Spleen (tissue), 11 donors: ENCODE data around the gene ZNF764. TPM values are rescaled to one million over a fixed set of nuclear protein-coding genes. Genes with fewer than 3 reads are reported as not detected.

Source experiments
- DNase-seq: peaks from one replicate; pipeline ENCODE4 v3.0.0-alpha.2; 2020
- H3K27ac ChIP-seq, 8 donors: fragments of 200-600 bp; sonication (generic) in 7 of 8; 1 replicate in 4 of 8; 2 replicates in 4 of 8; pipeline versions ENCODE4 v1.5.0 to v1.8.0; 2016 to 2021; ENCODE audit warnings: inconsistent platforms in 4 of 8, mild to moderate bottlenecking in 4 of 8, moderate library complexity in 1 of 8
- H3K27me3 ChIP-seq, 7 donors: fragments of 200-600 bp; sonication (generic) in 6 of 7; replicated peaks in 1 of 7; 1 replicate in 4 of 7; 2 replicates in 3 of 7; pipeline versions ENCODE4 v1.5.0 to v1.8.0; 2016 to 2021; ENCODE audit warnings: inconsistent platforms in 3 of 7, mild to moderate bottlenecking in 1 of 7
- H3K36me3 ChIP-seq, 6 donors: fragments of 200-600 bp; sonication (generic) in 5 of 6; 1 replicate in 4 of 6; 2 replicates in 2 of 6; pipeline versions ENCODE4 v1.5.0 to v1.8.0; 2016 to 2021; ENCODE audit warnings: inconsistent platforms in 2 of 6
- H3K4me1 ChIP-seq, 6 donors: fragments of 200-600 bp; sonication (generic) in 5 of 6; 1 replicate in 3 of 6; 2 replicates in 3 of 6; pipeline versions ENCODE4 v1.5.0 to v1.8.0; 2016 to 2021; ENCODE audit warnings: inconsistent platforms in 3 of 6
- H3K4me3 ChIP-seq, 8 donors: fragments of 200-600 bp; sonication (generic) in 7 of 8; 1 replicate in 4 of 8; 2 replicates in 4 of 8; pipeline versions ENCODE4 v1.5.0 to v1.8.0; 2016 to 2021; ENCODE audit warnings: inconsistent platforms in 4 of 8, mild to moderate bottlenecking in 4 of 8, moderate library complexity in 2 of 8
- H3K9me3 ChIP-seq, 8 donors: fragments of 200-600 bp; sonication (generic) in 7 of 8; 1 replicate in 4 of 8; 2 replicates in 4 of 8; pipeline versions ENCODE4 v1.5.0 to v1.8.0; 2016 to 2021; ENCODE audit warnings: inconsistent platforms in 4 of 8
- POLR2A ChIP-seq, 3 donors: fragments of 450-650 bp; IDR thresholded peaks; one replicate each; pipeline ENCODE4 v1.5.1; 2017; ENCODE audit warnings: antibody characterized with exemption in 3 of 3, mild to moderate bottlenecking in 1 of 3
- POLR2AphosphoS5 ChIP-seq, 3 donors: sonication (generic); formaldehyde crosslinking; IDR thresholded peaks; one replicate each; pipeline ENCODE4 v1.5.1; 2017; ENCODE audit warnings: antibody characterized with exemption in 3 of 3
- WGBS, 5 donors: extraction: QIAGEN DNeasy Blood & Tissue Kit in 3 of 5; methylation state at CpG; one replicate each; pipeline versions ENCODE4 v1.1.5 to v1.1.7; 2013 to 2018; 5-methylcytosine and 5-hydroxymethylcytosine counted together
- intact Hi-C: fragments of 100-400 bp; cut with DNase I; formaldehyde crosslinking; loops from one replicate; pipeline ENCODE4 v1.15.0; 2023; ENCODE audit warnings: low total_unique reads
- polyA plus RNA-seq, 3 donors: library from polyadenylated mRNA; stranded (reverse); fragments of 200-250 nt; gene quantifications; one replicate each; pipeline ENCODE4 v1.2.1, GENCODE V29; 2013
- total RNA-seq, 7 donors: library from RNA; depleted of rRNA in 3 of 7; stranded (reverse); fragments of >200 nt in 3 of 7; fragmentation: NEBNext Ultra II Directional in 4 of 7; extraction: Animal tissue kit (Norgen Biotek cat#: 25700) in 4 of 7; gene quantifications; one replicate each; pipeline versions ENCODE4 v1.1.0 to v1.2.1, GENCODE V29; 2016 to 2021
- TF ChIP-seq, protein P1 (sequence below), 11 experiments: fragments of 200-600 bp in 7 of 11; fragments of 450-650 bp in 4 of 11; sonication (generic) in 4 of 11; IDR thresholded peaks in 8 of 11; conservative IDR thresholded peaks in 3 of 11; 1 replicate in 7 of 11; 2 replicates in 4 of 11; pipeline versions ENCODE4 v1.4.0 to v1.8.0; 2016 to 2021; ENCODE audit warnings: antibody characterized with exemption in 11 of 11, inconsistent platforms in 4 of 11, mild to moderate bottlenecking in 1 of 11
- donor health status: healthy with polysubstance abuse.
- donor health status: DM: no; HTN: no; CAD: no; lungs with moderate emphysema.
- donor health status: DM: no; HTN: no; CAD: no.
- donor health status: Bipolar disorder and iron deficiency.
- donor health status: healthy.
- donor health status: DM: no; HTN: no; CAD: no.
- donor health status: DM: yes; HTN: yes; CAD: no.

ZNF764 gene
- total and polyA plus RNA-seq, 10 donors, result 3.4 to 18.6 (median 13.2) TPM

DNA sequence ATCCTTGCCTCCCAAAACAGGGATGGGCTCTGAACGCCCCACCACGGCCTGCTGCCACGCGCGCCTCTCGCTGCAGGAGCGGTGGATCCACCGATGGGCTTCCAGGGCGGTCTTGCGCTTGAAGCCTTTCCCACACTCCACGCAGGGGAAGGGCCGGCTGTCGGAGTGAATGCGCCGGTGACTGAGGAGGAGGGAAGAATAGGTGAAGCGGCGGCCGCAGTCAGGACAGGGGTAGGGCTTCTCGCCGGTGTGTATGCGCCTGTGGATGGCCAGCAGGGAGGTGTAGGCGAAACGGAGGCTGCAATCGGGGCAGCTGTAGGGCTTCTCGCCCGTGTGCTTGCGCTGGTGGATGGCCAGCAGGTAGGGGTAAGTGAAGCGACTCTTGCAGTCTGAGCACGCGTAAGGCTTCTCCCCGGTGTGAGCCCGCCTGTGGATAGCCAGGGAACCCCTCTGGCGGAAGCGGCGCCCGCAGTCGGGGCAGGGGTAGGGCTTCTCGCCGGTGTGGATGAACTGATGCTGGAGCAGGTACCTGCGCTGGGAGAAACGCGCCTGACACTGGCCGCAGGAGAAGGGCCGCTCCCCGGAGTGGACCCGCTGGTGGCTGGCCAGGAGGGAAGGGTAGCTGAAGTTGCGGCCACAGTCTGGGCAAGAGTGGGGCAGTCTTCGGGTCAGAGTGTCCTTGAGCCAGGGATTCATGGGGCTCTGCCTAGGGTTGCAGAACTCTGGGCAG is 24.6 kb upstream of the ZNF764 start:
- peaks cover 0 to 63% (median 26%) of the 10 kb centered on the region in 6 donors for H3K36me3 ChIP-seq
- DNase-seq, result no peak
- no peaks in the 10 kb centered on the region for H3K9me3 ChIP-seq
- intact Hi-C loops, result no loop called here
- H3K27ac ChIP-seq, result no peak overlapping the region
- TF ChIP-seq POLR2AphosphoS5 (IDR thresholded peaks at IDR 0.05) (peak in 2 of 3 donors; percentile 12 to 23), POLR2A (IDR thresholded peaks at IDR 0.05) (no peak)
- TF ChIP-seq, protein P1, sequence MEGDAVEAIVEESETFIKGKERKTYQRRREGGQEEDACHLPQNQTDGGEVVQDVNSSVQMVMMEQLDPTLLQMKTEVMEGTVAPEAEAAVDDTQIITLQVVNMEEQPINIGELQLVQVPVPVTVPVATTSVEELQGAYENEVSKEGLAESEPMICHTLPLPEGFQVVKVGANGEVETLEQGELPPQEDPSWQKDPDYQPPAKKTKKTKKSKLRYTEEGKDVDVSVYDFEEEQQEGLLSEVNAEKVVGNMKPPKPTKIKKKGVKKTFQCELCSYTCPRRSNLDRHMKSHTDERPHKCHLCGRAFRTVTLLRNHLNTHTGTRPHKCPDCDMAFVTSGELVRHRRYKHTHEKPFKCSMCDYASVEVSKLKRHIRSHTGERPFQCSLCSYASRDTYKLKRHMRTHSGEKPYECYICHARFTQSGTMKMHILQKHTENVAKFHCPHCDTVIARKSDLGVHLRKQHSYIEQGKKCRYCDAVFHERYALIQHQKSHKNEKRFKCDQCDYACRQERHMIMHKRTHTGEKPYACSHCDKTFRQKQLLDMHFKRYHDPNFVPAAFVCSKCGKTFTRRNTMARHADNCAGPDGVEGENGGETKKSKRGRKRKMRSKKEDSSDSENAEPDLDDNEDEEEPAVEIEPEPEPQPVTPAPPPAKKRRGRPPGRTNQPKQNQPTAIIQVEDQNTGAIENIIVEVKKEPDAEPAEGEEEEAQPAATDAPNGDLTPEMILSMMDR (IDR thresholded peaks at IDR 0.05 in 8 of 11, conservative IDR thresholded peaks at IDR 0.05 in 3 of 11), result no peak
- 94 to 97% (median 96%) methylated on average over 46 to 48 of the region's 48 CpGs for WGBS, 5 donors
- H3K4me1 ChIP-seq, result peaks cover 10 to 66% (median 37%) of the 10 kb centered on the region in 6 donors
- H3K27me3 ChIP-seq, result no peaks in the 10 kb centered on the region
- H3K4me3 ChIP-seq, result no peak overlapping the region

DNA sequence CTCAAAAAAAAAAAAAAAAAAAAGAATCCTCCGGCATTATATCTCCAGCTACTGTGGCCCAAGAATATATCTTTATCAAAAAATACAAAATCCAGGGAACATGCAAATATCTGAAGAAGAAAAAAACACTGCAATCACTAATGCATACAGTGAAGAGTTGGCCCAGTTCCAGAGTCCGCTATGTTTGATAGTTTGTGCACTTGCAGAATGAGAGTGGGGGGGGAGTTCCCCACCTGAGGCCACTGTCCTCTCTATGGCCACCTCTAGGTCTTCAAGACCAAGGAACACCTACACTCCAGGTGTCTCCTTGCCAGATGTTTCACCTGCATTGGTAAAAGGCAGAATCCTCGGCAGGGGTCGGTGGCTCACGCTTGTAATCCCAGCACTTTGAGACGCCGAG is 23.3 kb upstream of the ZNF764 start:
- Histone ChIP-seq H3K36me3 (peaks cover 0 to 76% (median 26%) of the 10 kb centered on the region in 6 donors), H3K27me3 (no peaks in the 10 kb centered on the region), H3K27ac (no peak overlapping the region), H3K4me3 (no peak overlapping the region), H3K4me1 (peaks cover 10 to 52% (median 29%) of the 10 kb centered on the region in 6 donors), H3K9me3 (no peaks in the 10 kb centered on the region)
- TF ChIP-seq, protein P1 (IDR thresholded peaks at IDR 0.05 in 8 of 11, conservative IDR thresholded peaks at IDR 0.05 in 3 of 11), result no peak
- no peak for TF ChIP-seq POLR2A (IDR thresholded peaks at IDR 0.05)
- no peak for TF ChIP-seq POLR2AphosphoS5 (IDR thresholded peaks at IDR 0.05)
- no peak for DNase-seq
- intact Hi-C loops, result no loop called here
- 91 to 95% (median 92%) methylated on average over 7 of the region's 7 CpGs for WGBS, 5 donors

DNA sequence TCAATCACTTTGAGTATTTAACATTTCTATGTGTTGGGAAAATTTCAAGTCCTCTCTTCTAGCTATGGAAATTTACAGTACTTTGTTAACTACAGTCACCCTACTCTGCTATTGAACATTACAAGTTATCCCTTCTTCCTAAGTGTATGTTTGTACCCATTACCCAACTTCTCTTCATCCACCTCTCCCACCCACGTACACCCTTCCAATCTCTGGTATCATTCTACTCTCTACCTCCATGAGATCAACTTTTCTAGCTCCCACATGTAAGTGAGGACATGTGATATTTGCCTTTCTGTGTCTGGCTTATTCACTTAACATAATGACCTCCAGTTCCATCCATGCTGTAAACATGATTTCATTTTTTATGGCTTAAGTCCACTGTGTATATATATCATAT is 16.5 kb upstream of the ZNF764 start:
- intact Hi-C loops, result no loop called here
- no peaks in the 10 kb centered on the region for H3K27me3 ChIP-seq
- DNase-seq, result no peak
- H3K27ac ChIP-seq, result no peak overlapping the region
- H3K4me3 ChIP-seq, result no peak overlapping the region
- TF ChIP-seq POLR2A (IDR thresholded peaks at IDR 0.05) (no peak), POLR2AphosphoS5 (IDR thresholded peaks at IDR 0.05) (no peak)
- TF ChIP-seq, protein P1 (IDR thresholded peaks at IDR 0.05 in 8 of 11, conservative IDR thresholded peaks at IDR 0.05 in 3 of 11), result no peak
- WGBS, 5 donors, result 85 to 96% (median 94%) methylated on average over 1 of the region's 1 CpG
- peaks cover 15 to 35% (median 24%) of the 10 kb centered on the region in 6 donors for H3K4me1 ChIP-seq
- no peaks in the 10 kb centered on the region for H3K9me3 ChIP-seq
- H3K36me3 ChIP-seq, result peaks cover 0 to 44% (median 4%) of the 10 kb centered on the region in 6 donors
